H9 (cell line): Measurements from ENCODE around the gene FAM236A. TPM values are rescaled to one million over a fixed set of nuclear protein-coding genes. Genes with fewer than 3 reads are reported as not detected.
"Not testable (repeated sequence)": the region's sequence is repeated elsewhere in the genome, so short reads cannot be mapped to it uniquely, and the experiment has no call there.

Experiments used
- DNase-seq: peaks from one replicate; pipeline ENCODE4 v3.0.0-alpha.2; 2017
- H2AFZ ChIP-seq: one replicate; pipeline ENCODE4 v1.6.1; 2013; ENCODE audit warnings: mild to moderate bottlenecking, low read length, control low read depth, moderate library complexity
- H2AK5ac ChIP-seq: 2 replicates; pipeline ENCODE4 v1.6.1; 2013; ENCODE audit warnings: low read length, control low read depth, mixed read lengths; ENCODE audit not compliant: insufficient read length
- H2BK120ac ChIP-seq: one replicate; pipeline ENCODE4 v1.6.1; 2013; ENCODE audit warnings: low read depth, mild to moderate bottlenecking, low read length, control low read depth, inconsistent platforms; ENCODE audit not compliant: poor library complexity, severe bottlenecking
- H2BK12ac ChIP-seq: 2 replicates; pipeline ENCODE4 v1.6.1; 2013; ENCODE audit warnings: low read length, control low read depth, mixed read lengths, low read depth; ENCODE audit not compliant: insufficient read length
- H2BK15ac ChIP-seq: 2 replicates; pipeline ENCODE4 v1.6.1; 2013; ENCODE audit warnings: low read depth, low read length, control low read depth
- H2BK20ac ChIP-seq: one replicate; pipeline ENCODE4 v1.6.1; 2013; ENCODE audit warnings: low read depth, mild to moderate bottlenecking, low read length, control low read depth, inconsistent platforms; ENCODE audit not compliant: poor library complexity, severe bottlenecking
- H2BK5ac ChIP-seq: 2 replicates; pipeline ENCODE4 v1.6.1; 2013; ENCODE audit warnings: low read length, control low read depth, mixed read lengths; ENCODE audit not compliant: insufficient read length
- H3K14ac ChIP-seq: 2 replicates; pipeline ENCODE4 v1.6.1; 2013; ENCODE audit warnings: low read length, control low read depth; ENCODE audit not compliant: insufficient read depth
- H3K18ac ChIP-seq: 2 replicates; pipeline ENCODE4 v1.6.1; 2013; ENCODE audit warnings: low read depth, mild to moderate bottlenecking, mixed read lengths, low read length, control low read depth; ENCODE audit not compliant: insufficient read length
- H3K23ac ChIP-seq: 2 replicates; pipeline ENCODE4 v1.6.1; 2013; ENCODE audit warnings: low read length, control low read depth, mixed read lengths, low read depth; ENCODE audit not compliant: insufficient read length
- H3K23me2 ChIP-seq: 2 replicates; pipeline ENCODE4 v1.6.1; 2013; ENCODE audit warnings: low read depth, mild to moderate bottlenecking, mixed read lengths, low read length, control low read depth; ENCODE audit not compliant: insufficient read length, poor library complexity, severe bottlenecking
- H3K27ac ChIP-seq: 2 replicates; pipeline ENCODE4 v1.5.1; 2013; ENCODE audit warnings: low read length, control low read depth, mixed read lengths, low read depth; ENCODE audit not compliant: insufficient read length
- H3K27me3 ChIP-seq: 2 replicates; pipeline ENCODE4 v1.6.1; 2013; ENCODE audit warnings: low read length, control low read depth, inconsistent platforms; ENCODE audit not compliant: insufficient read depth
- H3K4ac ChIP-seq: 2 replicates; pipeline ENCODE4 v1.6.1; 2013; ENCODE audit warnings: low read depth, mild to moderate bottlenecking, control low read depth, inconsistent platforms, low read length, moderate library complexity
- H3K4me1 ChIP-seq: 2 replicates; pipeline ENCODE4 v1.6.1; 2013; ENCODE audit warnings: low read length, control low read depth, inconsistent platforms; ENCODE audit not compliant: insufficient read depth
- H3K4me2 ChIP-seq: 2 replicates; pipeline ENCODE4 v1.6.1; 2013; ENCODE audit warnings: low read length, control low read depth, mixed read lengths; ENCODE audit not compliant: insufficient read length, insufficient read depth
- H3K56ac ChIP-seq: 2 replicates; pipeline ENCODE4 v1.6.1; 2013; ENCODE audit warnings: low read depth, mild to moderate bottlenecking, mixed read lengths, low read length, control low read depth; ENCODE audit not compliant: insufficient read length
- H3K79me1 ChIP-seq: 2 replicates; pipeline ENCODE4 v1.6.1; 2013; ENCODE audit warnings: low read depth, mild to moderate bottlenecking, moderate library complexity, low read length, control low read depth, inconsistent platforms; ENCODE audit not compliant: insufficient read depth, poor library complexity, severe bottlenecking
- H3K79me2 ChIP-seq: 2 replicates; pipeline ENCODE4 v1.6.1; 2013; ENCODE audit warnings: low read length, control low read depth, inconsistent platforms; ENCODE audit not compliant: insufficient read depth
- H3K9ac ChIP-seq: 2 replicates; pipeline ENCODE4 v1.6.1; 2013; ENCODE audit warnings: low read length, control low read depth, mixed read lengths; ENCODE audit not compliant: insufficient read length; ENCODE audit errors: extremely low read depth
- H3K9me3 ChIP-seq: one replicate; pipeline ENCODE4 v1.6.1; 2013; ENCODE audit warnings: low read depth, low read length, inconsistent platforms; ENCODE audit not compliant: control insufficient read depth
- H3T11ph ChIP-seq: one replicate; pipeline ENCODE4 v1.6.1; 2013; ENCODE audit warnings: mild to moderate bottlenecking, low read length, control low read depth, inconsistent platforms
- H4K20me1 ChIP-seq: one replicate; pipeline ENCODE4 v1.6.1; 2013; ENCODE audit not compliant: control insufficient read depth, insufficient read length, insufficient read depth
- H4K5ac ChIP-seq: 2 replicates; pipeline ENCODE4 v1.6.1; 2013; ENCODE audit warnings: low read depth, mild to moderate bottlenecking, mixed read lengths, low read length, control low read depth; ENCODE audit not compliant: insufficient read length
- H4K8ac ChIP-seq: replicated peaks from 2 replicates; pipeline ENCODE4 v1.6.1; 2013; ENCODE audit warnings: low read length, control low read depth, mixed read lengths, low read depth; ENCODE audit not compliant: insufficient read length
- H4K91ac ChIP-seq: 2 replicates; pipeline ENCODE4 v1.6.1; 2013; ENCODE audit warnings: low read depth, mild to moderate bottlenecking, moderate library complexity, mixed read lengths, low read length, control low read depth; ENCODE audit not compliant: insufficient read length
- H3K27ac Mint-ChIP-seq, 3 experiments: 2 replicates in 2 of 3; 3 replicates in 1 of 3; pipeline ENCODE4 v1.8.0; 2020 to 2021; ENCODE audit warnings: mixed read lengths in 3 of 3, mild to moderate bottlenecking in 1 of 3, moderate library complexity in 1 of 3
- H3K27me3 Mint-ChIP-seq: 2 replicates; pipeline ENCODE4 v1.8.0; 2021; ENCODE audit warnings: low read depth, mild to moderate bottlenecking, moderate library complexity, mixed read lengths
- H3K36me3 Mint-ChIP-seq, 3 experiments: 2 replicates in 2 of 3; 3 replicates in 1 of 3; pipeline ENCODE4 v1.8.0; 2020 to 2021; ENCODE audit warnings: low read depth in 3 of 3, mixed read lengths in 3 of 3; ENCODE audit not compliant: insufficient read depth in 1 of 3
- H3K4me1 Mint-ChIP-seq, 2 experiments: 2 replicates each; pipeline ENCODE4 v1.8.0; 2020; ENCODE audit warnings: mixed read lengths in 2 of 2
- H3K4me3 Mint-ChIP-seq, 2 experiments: 2 replicates in 1 of 2; 3 replicates in 1 of 2; pipeline ENCODE4 v1.8.0; 2020 to 2021; ENCODE audit warnings: mild to moderate bottlenecking in 2 of 2, mixed read lengths in 2 of 2, moderate library complexity in 1 of 2
- H3K9me3 Mint-ChIP-seq, 2 experiments: 2 replicates in 1 of 2; 3 replicates in 1 of 2; pipeline ENCODE4 v1.8.0; 2020; ENCODE audit warnings: mild to moderate bottlenecking in 2 of 2, mixed read lengths in 2 of 2, moderate library complexity in 1 of 2
- WGBS: extraction: QIAGEN DNeasy Blood & Tissue Kit; methylation state at CpG from one replicate; pipeline ENCODE4 v1.1.7; 2013; ENCODE audit warnings: missing lambda C conversion rate, low lambda C conversion rate, mixed read lengths; ENCODE audit not compliant: insufficient read length; ENCODE audit errors: extremely low coverage; 5-methylcytosine and 5-hydroxymethylcytosine counted together
- total RNA-seq: library from RNA; stranded (reverse); gene quantifications from 2 replicates; pipeline ENCODE4 v1.2.1, GENCODE V29; 2021

FAM236A gene
- total RNA-seq, 1 experiment from 2014 or later: not detected

- H3K4ac ChIP-seq, H4K20me1 ChIP-seq, H3K4me2 ChIP-seq, H2BK20ac ChIP-seq, H2BK15ac ChIP-seq, H4K8ac ChIP-seq, H3K79me2 ChIP-seq, H3K4me1 ChIP-seq, H3K9me3 Mint-ChIP-seq, H2BK12ac ChIP-seq, H3K18ac ChIP-seq, DNase-seq, H4K91ac ChIP-seq, H4K5ac ChIP-seq, H3K9me3 ChIP-seq, H3K27me3 Mint-ChIP-seq, H3K14ac ChIP-seq, H2BK5ac ChIP-seq, H3K79me1 ChIP-seq, H3K23ac ChIP-seq, H3K23me2 ChIP-seq, H3K36me3 Mint-ChIP-seq, H2AFZ ChIP-seq, H3K27ac ChIP-seq, H3K27me3 ChIP-seq, H3K4me3 Mint-ChIP-seq, H3K27ac Mint-ChIP-seq, H2AK5ac ChIP-seq, H3K4me1 Mint-ChIP-seq, H3T11ph ChIP-seq, H2BK120ac ChIP-seq, H3K56ac ChIP-seq, H3K9ac ChIP-seq: not testable (repeated sequence)
- WGBS: no CpG with 5 or more reads among the region's 9 CpGs
Measured at GRCh38 chrX:72959971-72960370, 22.0 kb downstream of the FAM236A start.

- H3T11ph ChIP-seq, H2BK20ac ChIP-seq, H2BK12ac ChIP-seq, H2BK15ac ChIP-seq, H3K9ac ChIP-seq, H3K4me1 ChIP-seq, H2AFZ ChIP-seq, H3K18ac ChIP-seq, H3K23ac ChIP-seq, H3K4me3 Mint-ChIP-seq, H3K23me2 ChIP-seq, H3K27me3 Mint-ChIP-seq, H3K27ac Mint-ChIP-seq, H3K4me2 ChIP-seq, H3K4me1 Mint-ChIP-seq, H2BK5ac ChIP-seq, H3K27me3 ChIP-seq, H4K5ac ChIP-seq, H4K91ac ChIP-seq, H4K8ac ChIP-seq, H3K4ac ChIP-seq, H3K79me1 ChIP-seq, H2AK5ac ChIP-seq, DNase-seq, H3K14ac ChIP-seq, H4K20me1 ChIP-seq, H3K27ac ChIP-seq, H3K56ac ChIP-seq, H3K9me3 ChIP-seq, H3K79me2 ChIP-seq, H2BK120ac ChIP-seq, H3K36me3 Mint-ChIP-seq, H3K9me3 Mint-ChIP-seq: not testable (repeated sequence)
- WGBS: no CpG with 5 or more reads among the region's 5 CpGs
Measured at GRCh38 chrX:72971859-72972258, 33.9 kb downstream of the FAM236A start.
